Measurements from ENCODE around the gene LIMK1. TPM values are rescaled to one million over a fixed set of nuclear protein-coding genes. Genes with fewer than 3 reads are reported as not detected.

Gene LIMK1
- total RNA-seq, 1 experiment from 2014 or later: 56.3 TPM

DNA sequence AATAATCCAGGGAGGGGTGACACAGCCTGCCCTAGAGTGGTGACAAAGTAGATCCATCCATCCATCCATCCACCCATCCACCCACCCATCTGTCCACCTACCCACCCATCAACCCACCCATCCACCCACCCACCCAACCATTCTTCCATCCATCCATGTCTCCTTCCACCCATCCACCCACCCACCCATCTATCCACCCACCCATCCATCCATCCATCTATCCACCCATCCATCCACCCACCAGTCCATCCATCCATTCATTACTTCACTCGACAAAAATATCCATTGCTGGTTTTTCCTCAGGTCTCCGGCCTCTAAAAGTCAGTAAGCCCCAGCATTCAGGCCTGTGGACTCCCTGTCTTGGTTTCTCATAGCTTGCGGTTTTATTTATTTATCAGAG, 12.5 kb upstream of the LIMK1 start:
- H3K9ac ChIP-seq (ENCODE audit: low read length): no peak overlapping the region
- no peaks in the 10 kb centered on the region for H3K36me3 ChIP-seq (ENCODE audit: control insufficient read depth in 1 of 2, insufficient read depth in 2 of 2, low read length in 2 of 2)
- no peak overlapping the region for H2AFZ ChIP-seq (ENCODE audit: low read depth, low read length, poor library complexity, severe bottlenecking)
- H3K79me2 ChIP-seq (ENCODE audit: insufficient read depth, low read length): no peaks in the 10 kb centered on the region
- no peak for TF ChIP-seq CEBPB (IDR thresholded peaks at IDR 0.05; ENCODE audit: low read depth)
- TF ChIP-seq EZH2 (IDR thresholded peaks at IDR 0.05): no peak
- no peak for TF ChIP-seq ELF1 (IDR thresholded peaks at IDR 0.05; ENCODE audit: borderline replicate concordance, low read depth)
- TF ChIP-seq ZFX (IDR thresholded peaks at IDR 0.05): no peak
- no peak for TF ChIP-seq FOSL1 (IDR thresholded peaks at IDR 0.05; ENCODE audit: low read depth)
- TF ChIP-seq JUND (IDR thresholded peaks at IDR 0.05): no peak
- TF ChIP-seq CBX3 (IDR thresholded peaks at IDR 0.05; ENCODE audit: low read depth): no peak
- TF ChIP-seq, protein P1, sequence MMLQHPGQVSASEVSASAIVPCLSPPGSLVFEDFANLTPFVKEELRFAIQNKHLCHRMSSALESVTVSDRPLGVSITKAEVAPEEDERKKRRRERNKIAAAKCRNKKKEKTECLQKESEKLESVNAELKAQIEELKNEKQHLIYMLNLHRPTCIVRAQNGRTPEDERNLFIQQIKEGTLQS (IDR thresholded peaks at IDR 0.05): no peak
- TF ChIP-seq ZNF274 (IDR thresholded peaks at IDR 0.05; ENCODE audit: low read depth, low read length): no peak
- no peak for TF ChIP-seq SRF (IDR thresholded peaks at IDR 0.05; ENCODE audit: low read depth)
- no peak for TF ChIP-seq EGR1 (IDR thresholded peaks at IDR 0.05; ENCODE audit: low read depth)
- TF ChIP-seq POLR2AphosphoS5 (IDR thresholded peaks at IDR 0.05; ENCODE audit: low read depth, low read length): no peak
- no peak for TF ChIP-seq SIN3A (IDR thresholded peaks at IDR 0.05; ENCODE audit: low read depth)
- TF ChIP-seq, protein P2, sequence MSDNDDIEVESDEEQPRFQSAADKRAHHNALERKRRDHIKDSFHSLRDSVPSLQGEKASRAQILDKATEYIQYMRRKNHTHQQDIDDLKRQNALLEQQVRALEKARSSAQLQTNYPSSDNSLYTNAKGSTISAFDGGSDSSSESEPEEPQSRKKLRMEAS (IDR thresholded peaks at IDR 0.05): no peak
- no peak overlapping the region for H3K27ac ChIP-seq (ENCODE audit: low read depth, low read length)
- H3K4me3 ChIP-seq (replicated peaks in 1 of 2; ENCODE audit: low read depth in 1 of 2, low read length in 2 of 2): no peak overlapping the region
- no TSS peak for BruUV-seq (replicated peaks)
- DNase-seq (ENCODE audit: low read depth, low spot score): no peak
- ChIA-PET RAD21 (ENCODE audit: low non-redundant PET in 1 of 2, low total read pairs in 2 of 2, uncharacterized antibody in 2 of 2, unreplicated experiment in 2 of 2) (no interaction called here), POLR2A (interaction anchor here (0.6 kb wide), 1 partner anchor 96 kb away, joined by 3 read pairs; no protein-coding TSS in a partner anchor), CTCF (interaction anchor here (1.0 kb wide), 1 partner anchor 135 kb away, joined by 3 read pairs; no protein-coding TSS in a partner anchor)
- H3K4me1 ChIP-seq (ENCODE audit: control insufficient read depth in 1 of 2, insufficient read depth in 2 of 2, low read length in 2 of 2): peaks cover 6 to 21% of the 10 kb centered on the region in 2 experiments
- H3K9me3 ChIP-seq (ENCODE audit: control insufficient read depth in 1 of 2, insufficient read depth in 1 of 2, low read depth in 1 of 2, low read length in 2 of 2): no peaks in the 10 kb centered on the region
- ATAC-seq: no peak
- no peaks in the 10 kb centered on the region for H3K9me2 ChIP-seq (ENCODE audit: insufficient read depth)
- no peaks in the 10 kb centered on the region for H3K27me3 ChIP-seq (ENCODE audit: insufficient read depth, low read length)
- H3K4me2 ChIP-seq (ENCODE audit: low read length): no peak overlapping the region
- intact Hi-C loops (cut with micrococcal nuclease): no loop called here
- no peaks in the 10 kb centered on the region for H4K20me1 ChIP-seq (ENCODE audit: insufficient read depth)

DNA sequence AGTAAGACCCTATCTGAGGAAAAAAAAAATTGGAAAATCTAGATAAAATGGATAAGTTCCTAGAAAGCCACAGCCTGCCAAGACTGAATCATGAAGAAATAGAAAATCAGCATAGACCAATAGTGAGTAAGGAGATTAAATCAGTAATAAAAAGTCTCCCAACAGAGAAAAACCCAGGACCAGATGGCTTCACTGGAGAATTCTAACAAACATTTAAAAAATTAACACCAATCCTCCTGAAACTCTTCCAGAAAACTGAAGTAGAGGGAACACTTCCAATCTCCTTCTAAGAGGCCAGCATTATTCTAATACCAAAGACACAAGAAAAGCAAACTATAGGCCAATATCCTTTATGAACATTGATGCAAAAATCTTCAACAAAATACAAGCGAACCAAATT, 8.8 kb upstream of the LIMK1 start:
- no peaks in the 10 kb centered on the region for H3K79me2 ChIP-seq (ENCODE audit: insufficient read depth, low read length)
- H3K4me2 ChIP-seq (ENCODE audit: low read length): no peak overlapping the region
- no TSS peak for BruUV-seq (replicated peaks)
- no peak overlapping the region for H2AFZ ChIP-seq (ENCODE audit: low read depth, low read length, poor library complexity, severe bottlenecking)
- no peaks in the 10 kb centered on the region for H3K36me3 ChIP-seq (ENCODE audit: control insufficient read depth in 1 of 2, insufficient read depth in 2 of 2, low read length in 2 of 2)
- POLR2A ChIA-PET: no interaction called here
- H3K9me2 ChIP-seq (ENCODE audit: insufficient read depth): no peaks in the 10 kb centered on the region
- no peak overlapping the region for H3K9ac ChIP-seq (ENCODE audit: low read length)
- H3K27ac ChIP-seq (ENCODE audit: low read depth, low read length): no peak overlapping the region
- H4K20me1 ChIP-seq (ENCODE audit: insufficient read depth): no peaks in the 10 kb centered on the region
- RAD21 ChIA-PET (ENCODE audit: low non-redundant PET in 1 of 2, low total read pairs in 2 of 2, uncharacterized antibody in 2 of 2, unreplicated experiment in 2 of 2): no interaction called here
- H3K27me3 ChIP-seq (ENCODE audit: insufficient read depth, low read length): no peaks in the 10 kb centered on the region
- H3K9me3 ChIP-seq (ENCODE audit: control insufficient read depth in 1 of 2, insufficient read depth in 1 of 2, low read depth in 1 of 2, low read length in 2 of 2): no peaks in the 10 kb centered on the region
- H3K4me3 ChIP-seq (replicated peaks in 1 of 2; ENCODE audit: low read depth in 1 of 2, low read length in 2 of 2): no peak overlapping the region
- no peak for ATAC-seq
- CTCF ChIA-PET: no interaction called here
- H3K4me1 ChIP-seq (ENCODE audit: control insufficient read depth in 1 of 2, insufficient read depth in 2 of 2, low read length in 2 of 2): peaks cover 19 to 25% of the 10 kb centered on the region in 2 experiments
- intact Hi-C loops (cut with micrococcal nuclease): no loop called here
- no peak for DNase-seq (ENCODE audit: low read depth, low spot score)
- TF ChIP-seq CEBPB (IDR thresholded peaks at IDR 0.05; ENCODE audit: low read depth): no peak
- TF ChIP-seq, protein P1 (IDR thresholded peaks at IDR 0.05): no peak
- TF ChIP-seq ZFX (IDR thresholded peaks at IDR 0.05): no peak
- TF ChIP-seq SP1 (IDR thresholded peaks at IDR 0.05; ENCODE audit: low read depth): no peak
- TF ChIP-seq, protein P2 (IDR thresholded peaks at IDR 0.05): no peak

Measured in HCT116 (cell line).